GM12872 (cell line): ENCODE results near the gene SOX14.

Experiments used
- CTCF ChIP-seq: IDR thresholded peaks from 3 replicates; pipeline ENCODE4 v1.5.1; 2011; ENCODE audit warnings: low read depth, mild to moderate bottlenecking, low read length, moderate library complexity; ENCODE audit not compliant: insufficient read depth

The SOX14 gene

GRCh38 chr3:137769322-137770065 is 5.4 kb downstream of the SOX14 start:
- no peak for TF ChIP-seq CTCF

GRCh38 chr3:137770066-137770834 is 6.1 kb downstream of the SOX14 start:
- no peak for TF ChIP-seq CTCF

- TF ChIP-seq CTCF = no peak
Measured at GRCh38 chr3:137770835-137771399, 6.8 kb downstream of the SOX14 start.

- TF ChIP-seq CTCF = no peak
Measured at GRCh38 chr3:137771401-137772213, 7.5 kb downstream of the SOX14 start.

GRCh38 chr3:137772214-137772955 is 8.3 kb downstream of the SOX14 start:
- TF ChIP-seq CTCF = no peak

GRCh38 chr3:137778941-137779340 is 14.8 kb downstream of the SOX14 start:
- no peak for TF ChIP-seq CTCF
